ENCODE data around the gene PEAK3.

PEAK3 gene

GRCh38 chr19:2251106-2252054, 30.6 kb downstream of the PEAK3 start:
- peak overlapping the region in 1 of 2 donors; percentile 75 for H3K27ac Mint-ChIP-seq
- ATAC-seq (replicated peaks) (peak; percentile 49), DNase-seq (no peak)
- peaks cover 34% of the 10 kb centered on the region for H3K36me3 Mint-ChIP-seq (ENCODE audit: insufficient read depth)
- H3K9me3 Mint-ChIP-seq, result no peaks in the 10 kb centered on the region
- peaks cover 0 to 14% of the 10 kb centered on the region in 2 donors for H3K27me3 Mint-ChIP-seq
- H3K4me3 Mint-ChIP-seq, result peak overlapping the region; percentile 81 to 83
- peaks cover 4 to 11% of the 10 kb centered on the region in 2 donors for H3K4me1 Mint-ChIP-seq (ENCODE audit: low read depth in 2 of 2)

- DNase-seq, result no peak
- Mint-ChIP-seq H3K27me3 (peaks cover 0 to 14% of the 10 kb centered on the region in 2 donors), H3K4me3 (peak overlapping the region; percentile 25 to 29), H3K36me3 (ENCODE audit: insufficient read depth) (peaks cover 40% of the 10 kb centered on the region), H3K27ac (no peak overlapping the region), H3K9me3 (no peaks in the 10 kb centered on the region), H3K4me1 (ENCODE audit: low read depth in 2 of 2) (peaks cover 4 to 12% of the 10 kb centered on the region in 2 donors)
- no peak for ATAC-seq (replicated peaks)
Measured at GRCh38 chr19:2250766-2251105, 31.2 kb downstream of the PEAK3 start.

GRCh38 chr19:2249880-2250765, 31.9 kb downstream of the PEAK3 start:
- Mint-ChIP-seq H3K9me3 (no peaks in the 10 kb centered on the region), H3K4me1 (ENCODE audit: low read depth in 2 of 2) (peaks cover 4 to 12% of the 10 kb centered on the region in 2 donors), H3K27ac (no peak overlapping the region), H3K27me3 (peaks cover 0 to 14% of the 10 kb centered on the region in 2 donors), H3K4me3 (peak overlapping the region; percentile 25 to 29), H3K36me3 (ENCODE audit: insufficient read depth) (peaks cover 43% of the 10 kb centered on the region)
- DNase-seq, result no peak
- no peak for ATAC-seq (replicated peaks)

GRCh38 chr19:2249010-2249866, 32.7 kb downstream of the PEAK3 start, which contains the start of gene AMH:
Gene AMH, plus strand, starts transcription at chr19:2249323. Its CDS starts 10 bp downstream, at chr19:2249333.
- peak within 1 kb of the TSS in 1 of 2 donors; percentile 63 for H3K27ac Mint-ChIP-seq
- H3K36me3 Mint-ChIP-seq (ENCODE audit: insufficient read depth), result peaks cover 51% of the 10 kb centered on the region
- H3K4me3 Mint-ChIP-seq, result peak within 1 kb of the TSS in 1 of 2 donors; percentile 25
- peaks cover 4 to 12% of the 10 kb centered on the region in 2 donors for H3K4me1 Mint-ChIP-seq (ENCODE audit: low read depth in 2 of 2)
- H3K27me3 Mint-ChIP-seq, result peaks cover 0 to 14% of the 10 kb centered on the region in 2 donors
- DNase-seq, result no peak
- no peak for ATAC-seq (replicated peaks)
- no peaks in the 10 kb centered on the region for H3K9me3 Mint-ChIP-seq

- Mint-ChIP-seq H3K36me3 (ENCODE audit: insufficient read depth) (peaks cover 60% of the 10 kb centered on the region), H3K4me1 (ENCODE audit: low read depth in 2 of 2) (peaks cover 4 to 10% of the 10 kb centered on the region in 2 donors), H3K27ac (peak overlapping the region in 1 of 2 donors; percentile 63), H3K9me3 (no peaks in the 10 kb centered on the region), H3K27me3 (peaks cover 0 to 14% of the 10 kb centered on the region in 2 donors), H3K4me3 (no peak overlapping the region)
- DNase-seq (no peak), ATAC-seq (replicated peaks) (no peak)
Measured at GRCh38 chr19:2248136-2249009, 33.6 kb downstream of the PEAK3 start.

- no peak for ATAC-seq (replicated peaks)
- Mint-ChIP-seq H3K4me1 (ENCODE audit: low read depth in 2 of 2) (peaks cover 5 to 12% of the 10 kb centered on the region in 2 donors), H3K27ac (no peak overlapping the region), H3K4me3 (no peak overlapping the region), H3K9me3 (no peaks in the 10 kb centered on the region), H3K36me3 (ENCODE audit: insufficient read depth) (peaks cover 58% of the 10 kb centered on the region), H3K27me3 (peaks cover 0 to 10% of the 10 kb centered on the region in 2 donors)
- DNase-seq, result no peak
Measured at GRCh38 chr19:2247433-2248101, 34.4 kb downstream of the PEAK3 start.

GRCh38 chr19:2246801-2247361, 35.1 kb downstream of the PEAK3 start:
- no peak for ATAC-seq (replicated peaks)
- H3K27ac Mint-ChIP-seq, result no peak overlapping the region
- H3K4me1 Mint-ChIP-seq (ENCODE audit: low read depth in 2 of 2), result peaks cover 8 to 13% of the 10 kb centered on the region in 2 donors
- peaks cover 57% of the 10 kb centered on the region for H3K36me3 Mint-ChIP-seq (ENCODE audit: insufficient read depth)
- DNase-seq, result no peak
- H3K9me3 Mint-ChIP-seq, result no peaks in the 10 kb centered on the region
- no peak overlapping the region for H3K4me3 Mint-ChIP-seq
- H3K27me3 Mint-ChIP-seq, result peaks cover 0 to 3% of the 10 kb centered on the region in 2 donors

- ATAC-seq (replicated peaks), result no peak
- peak overlapping the region in 1 of 2 donors; percentile 6 for H3K4me3 Mint-ChIP-seq
- peaks cover 13 to 20% of the 10 kb centered on the region in 2 donors for H3K4me1 Mint-ChIP-seq (ENCODE audit: low read depth in 2 of 2)
- peaks cover 56% of the 10 kb centered on the region for H3K36me3 Mint-ChIP-seq (ENCODE audit: insufficient read depth)
- no peak for DNase-seq
- H3K27ac Mint-ChIP-seq, result peak overlapping the region in 1 of 2 donors; percentile 32
- no peaks in the 10 kb centered on the region for H3K9me3 Mint-ChIP-seq
- H3K27me3 Mint-ChIP-seq, result no peaks in the 10 kb centered on the region
Measured at GRCh38 chr19:2246014-2246620, 35.9 kb downstream of the PEAK3 start.

- ATAC-seq (replicated peaks) (no peak), DNase-seq (no peak)
- no peak overlapping the region for H3K4me3 Mint-ChIP-seq
- H3K4me1 Mint-ChIP-seq (ENCODE audit: low read depth in 2 of 2), result peaks cover 20 to 29% of the 10 kb centered on the region in 2 donors
- H3K36me3 Mint-ChIP-seq (ENCODE audit: insufficient read depth), result peaks cover 56% of the 10 kb centered on the region
- no peaks in the 10 kb centered on the region for H3K27me3 Mint-ChIP-seq
- no peaks in the 10 kb centered on the region for H3K9me3 Mint-ChIP-seq
- H3K27ac Mint-ChIP-seq, result peak overlapping the region in 1 of 2 donors; percentile 38
Measured at GRCh38 chr19:2245273-2245672, 36.7 kb downstream of the PEAK3 start.

GRCh38 chr19:2244486-2244885, 37.5 kb downstream of the PEAK3 start:
- H3K4me1 Mint-ChIP-seq (ENCODE audit: low read depth in 2 of 2), result peaks cover 28 to 37% of the 10 kb centered on the region in 2 donors
- H3K36me3 Mint-ChIP-seq (ENCODE audit: insufficient read depth), result peaks cover 61% of the 10 kb centered on the region
- no peak for DNase-seq
- no peak overlapping the region for H3K4me3 Mint-ChIP-seq
- H3K27me3 Mint-ChIP-seq, result no peaks in the 10 kb centered on the region
- no peaks in the 10 kb centered on the region for H3K9me3 Mint-ChIP-seq
- H3K27ac Mint-ChIP-seq, result peak overlapping the region in 1 of 2 donors; percentile 38
- ATAC-seq (replicated peaks), result no peak

GRCh38 chr19:2244125-2244411, 37.9 kb downstream of the PEAK3 start:
- no peaks in the 10 kb centered on the region for H3K9me3 Mint-ChIP-seq
- DNase-seq (no peak), ATAC-seq (replicated peaks) (no peak)

More at GRCh38 chr19:2244125-2244411, 37.9 kb downstream of the PEAK3 start:
- peaks cover 31 to 39% of the 10 kb centered on the region in 2 donors for H3K4me1 Mint-ChIP-seq (ENCODE audit: low read depth in 2 of 2)
- no peaks in the 10 kb centered on the region for H3K27me3 Mint-ChIP-seq
- peaks cover 63% of the 10 kb centered on the region for H3K36me3 Mint-ChIP-seq (ENCODE audit: insufficient read depth)
- no peak overlapping the region for H3K4me3 Mint-ChIP-seq
- H3K27ac Mint-ChIP-seq, result no peak overlapping the region
